ENCODE measurements around the gene SLC34A3.
"Not testable (repeated sequence)": the region's sequence is repeated elsewhere in the genome, so short reads cannot be mapped to it uniquely, and the experiment has no call there.

SLC34A3 gene

GRCh38 chr9:137256856-137257255 is 26.2 kb downstream of the SLC34A3 start:
- Histone ChIP-seq H3K27me3 (ENCODE audit: insufficient read depth, low read depth) (no peaks in the 10 kb centered on the region), H3K79me2 (ENCODE audit: insufficient read depth, low read depth) (peaks cover 15% of the 10 kb centered on the region), H4K20me1 (ENCODE audit: insufficient read depth) (no peaks in the 10 kb centered on the region), H3K4me1 (ENCODE audit: low read depth, poor library complexity, severe bottlenecking) (peaks cover 17% of the 10 kb centered on the region), H3K4me2 (no peak overlapping the region; the same call in 1 of the 2 replicates), H3K4me3 (IDR thresholded peaks at IDR 0.05; ENCODE audit: insufficient read depth, low read depth, low read length) (no peak overlapping the region), H2AFZ (ENCODE audit: low read depth) (no peak overlapping the region), H3K27ac (no peak overlapping the region), H3K36me3 (ENCODE audit: insufficient read depth) (no peaks in the 10 kb centered on the region), H3K9ac (no peak overlapping the region)
- TF ChIP-seq CTCF (conservative IDR thresholded peaks at IDR 0.05; ENCODE audit: low read depth, low read length) = no peak

- H2AFZ ChIP-seq (ENCODE audit: low read depth); H3K79me2 ChIP-seq (ENCODE audit: insufficient read depth, low read depth); H4K20me1 ChIP-seq (ENCODE audit: insufficient read depth); H3K4me3 ChIP-seq (IDR thresholded peaks at IDR 0.05; ENCODE audit: insufficient read depth, low read depth, low read length); H3K4me1 ChIP-seq (ENCODE audit: low read depth, poor library complexity, severe bottlenecking); H3K9ac ChIP-seq; H3K4me2 ChIP-seq; H3K27me3 ChIP-seq (ENCODE audit: insufficient read depth, low read depth); H3K36me3 ChIP-seq (ENCODE audit: insufficient read depth); H3K27ac ChIP-seq: not testable (repeated sequence)
Measured at GRCh38 chr9:137262173-137262908, 31.6 kb downstream of the SLC34A3 start.

DNA sequence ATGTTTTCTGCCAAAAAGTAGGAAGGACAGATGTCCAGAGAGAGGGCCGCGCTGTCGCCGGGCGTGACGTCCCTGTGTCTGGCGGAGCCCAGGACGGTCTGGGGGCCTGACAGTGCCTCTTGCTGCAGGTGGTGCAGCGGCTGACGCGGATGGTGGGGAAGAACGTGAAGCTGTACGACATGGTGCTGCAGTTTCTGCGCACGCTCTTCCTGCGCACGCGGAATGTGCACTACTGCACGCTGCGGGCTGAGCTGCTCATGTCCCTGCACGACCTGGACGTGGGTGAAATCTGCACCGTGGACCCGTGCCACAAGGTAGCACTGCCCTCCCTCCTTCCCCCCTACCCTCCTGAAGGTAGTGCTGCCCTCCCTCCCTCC is 32.2 kb downstream of the SLC34A3 start:
- Histone ChIP-seq H2AFZ (ENCODE audit: low read depth) (no peak overlapping the region), H3K27me3 (ENCODE audit: insufficient read depth, low read depth) (no peaks in the 10 kb centered on the region), H3K79me2 (ENCODE audit: insufficient read depth, low read depth) (peaks cover 2% of the 10 kb centered on the region; the same call in 1 of the 2 replicates), H3K27ac (no peak overlapping the region), H3K9ac (no peak overlapping the region), H3K4me1 (ENCODE audit: low read depth, poor library complexity, severe bottlenecking) (no peaks in the 10 kb centered on the region), H3K4me3 (IDR thresholded peaks at IDR 0.05; ENCODE audit: insufficient read depth, low read depth, low read length) (no peak overlapping the region), H3K4me2 (no peak overlapping the region), H4K20me1 (ENCODE audit: insufficient read depth) (no peaks in the 10 kb centered on the region), H3K36me3 (ENCODE audit: insufficient read depth) (no peaks in the 10 kb centered on the region)
- TF ChIP-seq CTCF (conservative IDR thresholded peaks at IDR 0.05; ENCODE audit: low read depth, low read length) = no peak

DNA sequence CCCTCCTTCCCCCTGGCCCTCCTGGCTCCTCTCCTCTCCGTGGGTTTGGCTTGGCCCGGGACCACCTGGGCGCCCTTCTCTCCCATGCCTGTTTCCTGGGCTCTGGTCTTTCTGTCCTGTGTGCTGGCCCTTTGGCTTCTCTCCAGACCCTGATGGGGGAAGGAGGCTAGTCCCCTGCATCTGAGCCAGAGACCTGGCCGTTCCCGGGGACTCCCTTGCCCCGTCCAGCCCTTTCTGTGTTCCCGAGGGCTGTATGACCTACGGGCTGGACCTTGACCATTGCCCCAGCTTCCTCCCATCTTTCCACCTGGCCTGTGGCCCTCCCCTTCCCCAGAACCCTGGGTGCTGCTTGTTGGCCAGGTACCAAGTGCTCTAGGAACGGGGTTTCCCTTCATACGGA is 32.8 kb downstream of the SLC34A3 start:
- Histone ChIP-seq H2AFZ (ENCODE audit: low read depth) (no peak overlapping the region), H3K27me3 (ENCODE audit: insufficient read depth, low read depth) (no peaks in the 10 kb centered on the region), H3K79me2 (ENCODE audit: insufficient read depth, low read depth) (no peaks in the 10 kb centered on the region), H3K4me3 (IDR thresholded peaks at IDR 0.05; ENCODE audit: insufficient read depth, low read depth, low read length) (no peak overlapping the region), H3K4me2 (no peak overlapping the region), H3K9ac (no peak overlapping the region), H3K4me1 (ENCODE audit: low read depth, poor library complexity, severe bottlenecking) (no peaks in the 10 kb centered on the region), H3K27ac (no peak overlapping the region), H4K20me1 (ENCODE audit: insufficient read depth) (no peaks in the 10 kb centered on the region), H3K36me3 (ENCODE audit: insufficient read depth) (no peaks in the 10 kb centered on the region)
- TF ChIP-seq CTCF (conservative IDR thresholded peaks at IDR 0.05; ENCODE audit: low read depth, low read length) = no peak

DNA sequence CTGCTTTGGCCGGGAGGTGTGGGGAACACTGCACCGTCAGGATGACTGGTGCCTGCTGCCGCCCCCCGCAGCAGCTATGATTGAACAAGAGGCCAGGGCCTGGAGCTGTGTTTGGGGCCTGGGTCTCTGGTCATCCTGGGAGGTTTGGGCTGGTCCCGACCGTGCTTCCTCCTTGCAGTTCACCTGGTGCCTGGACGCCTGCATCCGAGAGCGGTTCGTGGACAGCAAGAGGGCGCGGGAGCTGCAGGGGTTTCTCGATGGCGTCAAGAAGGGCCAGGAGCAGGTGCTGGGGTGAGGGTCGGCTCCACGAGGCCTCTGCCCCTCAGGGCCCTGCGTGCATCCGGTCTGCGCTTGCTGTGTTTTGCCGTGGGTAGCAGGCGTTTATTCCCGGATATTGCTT is 33.4 kb downstream of the SLC34A3 start:
- H3K4me1 ChIP-seq (ENCODE audit: low read depth, poor library complexity, severe bottlenecking) = no peaks in the 10 kb centered on the region
- H3K4me2 ChIP-seq = no peak overlapping the region
- H3K27ac ChIP-seq = no peak overlapping the region
- no peaks in the 10 kb centered on the region for H3K36me3 ChIP-seq (ENCODE audit: insufficient read depth)
- TF ChIP-seq CTCF (conservative IDR thresholded peaks at IDR 0.05; ENCODE audit: low read depth, low read length) = no peak
- no peak overlapping the region for H2AFZ ChIP-seq (ENCODE audit: low read depth)
- no peak overlapping the region for H3K4me3 ChIP-seq (IDR thresholded peaks at IDR 0.05; ENCODE audit: insufficient read depth, low read depth, low read length)
- no peak overlapping the region for H3K9ac ChIP-seq
- no peaks in the 10 kb centered on the region for H3K27me3 ChIP-seq (ENCODE audit: insufficient read depth, low read depth)
- no peaks in the 10 kb centered on the region for H4K20me1 ChIP-seq (ENCODE audit: insufficient read depth)
- H3K79me2 ChIP-seq (ENCODE audit: insufficient read depth, low read depth) = no peaks in the 10 kb centered on the region
